Thyroid gland (tissue), 4 donors: Measurements from ENCODE around the gene DOCK2.

Experiments
- CTCF ChIP-seq, 6 experiments: fragments of 200-600 bp in 3 of 6; fragments of 450-650 bp in 3 of 6; sonication (generic) in 3 of 6; IDR thresholded peaks; one replicate each; pipeline ENCODE4 v1.5.1; 2016 to 2019; ENCODE audit warnings: antibody characterized with exemption in 6 of 6, mild to moderate bottlenecking in 2 of 6, inconsistent platforms in 1 of 6, moderate library complexity in 1 of 6
- POLR2A ChIP-seq, 2 donors: fragments of 450-650 bp; IDR thresholded peaks; one replicate each; pipeline ENCODE4 v1.6.1; 2017; ENCODE audit warnings: antibody characterized with exemption in 2 of 2, mild to moderate bottlenecking in 2 of 2, moderate library complexity in 1 of 2

GRCh38 chr5:169647566-169647965, 10.5 kb downstream of the DOCK2 start:
- TF ChIP-seq CTCF (IDR thresholded peaks at IDR 0.05): no peak
- no peak for TF ChIP-seq POLR2A (IDR thresholded peaks at IDR 0.05)
